H1 (cell line): ENCODE measurements around the gene PRKCH. TPM values are rescaled to one million over a fixed set of nuclear protein-coding genes. Genes with fewer than 3 reads are reported as not detected.

Source experiments
- CTCF ChIA-PET: fragments of 300-600 bp; sonication (Branson Sonifier 250); formaldehyde crosslinking; loops from one replicate; lab custom pipeline; 2021; ENCODE audit not compliant: partially characterized antibody; lab: Charles Lee
- POLR2A ChIA-PET: fragments of 300-600 bp; sonication (Branson Sonifier 250); formaldehyde crosslinking; loops from one replicate; lab custom pipeline; 2021; ENCODE audit warnings: inconsistent platforms; ENCODE audit not compliant: partially characterized antibody; lab: Charles Lee
- DNase-seq, 2 experiments: peaks; one replicate each; pipeline versions ENCODE4 v3.0.0 to v3.0.0-alpha.2; 2010 to 2022; ENCODE audit warnings: low spot score in 2 of 2, low read depth in 1 of 2, mixed read lengths in 1 of 2
- FAIRE-seq: peaks from 2 replicates; lab custom pipeline; 2011; peaks lifted over from hg19 to GRCh38; lab: Jason Lieb, UNC
- H2AFZ ChIP-seq: 2 replicates; pipeline ENCODE4 v1.8.1; 2012; ENCODE audit warnings: low read length, inconsistent platforms
- H2AK5ac ChIP-seq: 2 replicates; pipeline ENCODE4 v1.6.1; 2013; ENCODE audit warnings: low read depth, low read length
- H2BK120ac ChIP-seq: replicated peaks from 2 replicates; pipeline ENCODE3; 2013; ENCODE audit warnings: low read depth, low read length, inconsistent platforms
- H2BK12ac ChIP-seq: 2 replicates; pipeline ENCODE4 v1.6.1; 2013; ENCODE audit warnings: low read depth, low read length
- H2BK15ac ChIP-seq: 2 replicates; pipeline ENCODE4 v1.6.1; 2013; ENCODE audit warnings: low read length
- H2BK20ac ChIP-seq: 2 replicates; pipeline ENCODE4 v1.6.1; 2013; ENCODE audit warnings: low read length
- H2BK5ac ChIP-seq: 2 replicates; pipeline ENCODE4 v1.6.1; 2013; ENCODE audit warnings: low read depth, low read length
- H3K14ac ChIP-seq: 2 replicates; pipeline ENCODE4 v1.6.1; 2013; ENCODE audit warnings: inconsistent platforms; ENCODE audit not compliant: insufficient read length
- H3K18ac ChIP-seq: 2 replicates; pipeline ENCODE4 v1.6.1; 2013; ENCODE audit warnings: low read length; ENCODE audit errors: extremely low read depth
- H3K23ac ChIP-seq: 2 replicates; pipeline ENCODE4 v1.6.1; 2013; ENCODE audit warnings: inconsistent platforms; ENCODE audit not compliant: insufficient read length
- H3K23me2 ChIP-seq: 2 replicates; pipeline ENCODE4 v1.6.1; 2013; ENCODE audit warnings: low read depth, low read length
- H3K27ac ChIP-seq: 2 replicates; pipeline ENCODE4 v1.6.1; 2011; ENCODE audit warnings: low read depth, low read length, inconsistent platforms
- H3K27me3 ChIP-seq, 4 experiments: replicated peaks in 1 of 4; 1 replicate in 1 of 4; 2 replicates in 3 of 4; pipeline versions ENCODE4 v1.6.1 to v1.8.1; 2011 to 2013; ENCODE audit warnings: low read length in 3 of 4, mild to moderate bottlenecking in 3 of 4, inconsistent platforms in 2 of 4, mixed read lengths in 2 of 4, moderate library complexity in 1 of 4; ENCODE audit not compliant: control insufficient read depth in 3 of 4, insufficient read depth in 3 of 4; ENCODE audit errors: extremely low read depth in 1 of 4
- H3K36me3 ChIP-seq, 4 experiments: 2 replicates each; pipeline versions ENCODE4 v1.6.1 to v1.8.1; 2011 to 2013; ENCODE audit warnings: mild to moderate bottlenecking in 4 of 4, low read length in 3 of 4, moderate library complexity in 2 of 4, control low read depth in 1 of 4, inconsistent platforms in 1 of 4; ENCODE audit not compliant: insufficient read depth in 4 of 4, control insufficient read depth in 2 of 4
- H3K4ac ChIP-seq: replicated peaks from 2 replicates; pipeline ENCODE3; 2013; ENCODE audit warnings: low read length, low read depth, mixed read lengths, inconsistent platforms; ENCODE audit not compliant: insufficient read length
- H3K4me1 ChIP-seq, 4 experiments: replicated peaks in 1 of 4; 1 replicate in 1 of 4; 2 replicates in 3 of 4; pipeline versions ENCODE4 v1.6.1 to v1.8.1; 2011 to 2013; ENCODE audit warnings: low read length in 3 of 4, inconsistent platforms in 2 of 4, mixed read lengths in 1 of 4; ENCODE audit not compliant: insufficient read depth in 4 of 4, control insufficient read depth in 3 of 4
- H3K4me2 ChIP-seq, 2 experiments: 2 replicates each; pipeline versions ENCODE4 v1.6.1 to v1.8.1; 2011 to 2013; ENCODE audit warnings: low read depth in 2 of 2, low read length in 2 of 2, control low read depth in 1 of 2, inconsistent platforms in 1 of 2, mild to moderate bottlenecking in 1 of 2; ENCODE audit not compliant: insufficient read depth in 1 of 2
- H3K4me3 ChIP-seq, 4 experiments: fragments of 200-600, 300-600 bp in 1 of 4; sonication (generic), shearing (Covaris generic), sonication (Bioruptor Twin) in 1 of 4; 2 replicates each; pipeline versions ENCODE4 v1.5.1 to v1.8.1; 2011 to 2016; ENCODE audit warnings: low read length in 4 of 4, low read depth in 3 of 4, control low read depth in 2 of 4, inconsistent platforms in 2 of 4, mild to moderate bottlenecking in 2 of 4, mixed read lengths in 1 of 4, moderate library complexity in 1 of 4; ENCODE audit not compliant: insufficient read depth in 2 of 4; ENCODE audit errors: extremely low read depth in 1 of 4
- H3K56ac ChIP-seq: replicated peaks from 2 replicates; pipeline ENCODE3; 2013; ENCODE audit warnings: low read depth, mild to moderate bottlenecking, mixed read lengths, low read length, inconsistent platforms; ENCODE audit not compliant: insufficient read length
- H3K79me1 ChIP-seq: 2 replicates; pipeline ENCODE4 v1.6.1; 2013; ENCODE audit warnings: low read depth, low read length, control low read depth
- H3K79me2 ChIP-seq, 2 experiments: 2 replicates each; pipeline versions ENCODE4 v1.6.1 to v1.8.1; 2012 to 2013; ENCODE audit warnings: low read length in 2 of 2, mild to moderate bottlenecking in 2 of 2, inconsistent platforms in 1 of 2; ENCODE audit not compliant: insufficient read depth in 2 of 2, control insufficient read depth in 1 of 2
- H3K9ac ChIP-seq, 4 experiments: replicated peaks in 1 of 4; 1 replicate in 1 of 4; 2 replicates in 3 of 4; pipeline versions ENCODE4 v1.6.1 to v1.8.1; 2011 to 2013; ENCODE audit warnings: low read depth in 3 of 4, low read length in 3 of 4, control low read depth in 2 of 4, mild to moderate bottlenecking in 2 of 4, moderate library complexity in 2 of 4, inconsistent platforms in 1 of 4; ENCODE audit errors: extremely low read depth in 1 of 4
- H3K9me3 ChIP-seq, 2 experiments: 2 replicates each; pipeline versions ENCODE4 v1.6.1 to v1.8.1; 2012 to 2013; ENCODE audit warnings: mild to moderate bottlenecking in 2 of 2, moderate library complexity in 2 of 2, control low read depth in 1 of 2, inconsistent platforms in 1 of 2, low read depth in 1 of 2, low read length in 1 of 2, mixed read lengths in 1 of 2; ENCODE audit not compliant: insufficient read depth in 2 of 2
- H4K20me1 ChIP-seq, 2 experiments: replicated peaks in 1 of 2; 2 replicates each; pipeline versions ENCODE3 to v1.8.1; 2011 to 2013; ENCODE audit warnings: inconsistent platforms in 2 of 2, low read length in 2 of 2, mild to moderate bottlenecking in 1 of 2; ENCODE audit not compliant: insufficient read depth in 2 of 2, control insufficient read depth in 1 of 2
- H4K5ac ChIP-seq: 2 replicates; pipeline ENCODE4 v1.6.1; 2013; ENCODE audit warnings: low read length, low read depth, mixed read lengths, inconsistent platforms; ENCODE audit not compliant: insufficient read length
- H4K8ac ChIP-seq: 2 replicates; pipeline ENCODE4 v1.8.0; 2013; ENCODE audit warnings: mild to moderate bottlenecking, moderate library complexity, low read length, inconsistent platforms; ENCODE audit not compliant: insufficient read depth; ENCODE audit errors: extremely low read depth
- H4K91ac ChIP-seq: replicated peaks from 2 replicates; pipeline ENCODE3; 2013; ENCODE audit warnings: low read length, mixed read lengths, inconsistent platforms; ENCODE audit not compliant: insufficient read length
- EZH2 ChIP-seq: fragments of 200-600 bp; sonication (generic); IDR thresholded peaks from 2 replicates; pipeline ENCODE4 v1.7.1; 2012; ENCODE audit warnings: low read depth, mild to moderate bottlenecking, moderate library complexity, low read length, inconsistent platforms; ENCODE audit not compliant: severe bottlenecking
- MAX ChIP-seq: IDR thresholded peaks from 2 replicates; pipeline ENCODE4 v1.6.1; 2012; ENCODE audit warnings: inconsistent platforms
- POLR2AphosphoS5 ChIP-seq: IDR thresholded peaks from 2 replicates; pipeline ENCODE4 v1.6.1; 2011; ENCODE audit warnings: low read depth, low read length
- RAD21 ChIP-seq, 2 experiments: IDR thresholded peaks in 1 of 2; conservative IDR thresholded peaks in 1 of 2; 2 replicates each; pipeline ENCODE4 v1.6.1; 2011; ENCODE audit warnings: low read depth in 2 of 2, low read length in 2 of 2, improper control_type of control experiment in 1 of 2, inconsistent platforms in 1 of 2, mild to moderate bottlenecking in 1 of 2, moderate library complexity in 1 of 2
- SRF ChIP-seq: IDR thresholded peaks from 2 replicates; pipeline ENCODE4 v1.6.1; 2011; ENCODE audit warnings: mild to moderate bottlenecking, low read depth, low read length, moderate library complexity
- TAF7 ChIP-seq: optimal IDR thresholded peaks from 2 replicates; pipeline ENCODE3; 2011; ENCODE audit warnings: low read depth, mild to moderate bottlenecking, inconsistent platforms, low read length, moderate library complexity, borderline replicate concordance
- WGBS, 2 experiments: shearing (Covaris generic) in 1 of 2; methylation state at CpG; one replicate each; pipeline versions ENCODE4 v1.1.6 to v1.1.7; 2013 to 2015; ENCODE audit warnings: low lambda C conversion rate in 2 of 2, mixed read lengths in 2 of 2, inconsistent platforms in 1 of 2, low coverage in 1 of 2, missing lambda C conversion rate in 1 of 2; ENCODE audit not compliant: insufficient replicate concordance in 2 of 2, insufficient coverage in 1 of 2, insufficient read length in 1 of 2; ENCODE audit errors: extremely low coverage in 1 of 2, missing lambda C conversion rate in 1 of 2; 5-methylcytosine and 5-hydroxymethylcytosine counted together
- polyA plus RNA-seq, 7 experiments: library from polyadenylated mRNA; depleted of rRNA in 3 of 7; stranded (reverse) in 5 of 7; unstranded in 2 of 7; fragments of >200 nt in 5 of 7; fragments of 200-250 nt in 2 of 7; gene quantifications; 1 replicate in 5 of 7; 2 replicates in 1 of 7; 4 replicates in 1 of 7; pipeline versions ENCODE4 v1.2.1 to v1.2.3, GENCODE V29; 2011 to 2013; ENCODE audit warnings: missing spikeins in 2 of 7, mixed read lengths in 2 of 7
- total RNA-seq: library from RNA; stranded (reverse); fragmentation: NEBNext Ultra II Directional; extraction: Animal tissue kit (Norgen Biotek cat#: 25700); gene quantifications from 2 replicates; pipeline ENCODE4 v1.2.1, GENCODE V29; 2021

The PRKCH gene
- total and polyA plus RNA-seq, 2 of the 8 experiments (the other 6 are each of a cell fraction or from before 2014, with no cell fraction given), result 6.4 to 7.0 TPM

- Histone ChIP-seq H3K9me3 (no peaks in the 10 kb centered on the region), H3K14ac (no peak overlapping the region), H3K4ac (no peak overlapping the region), H3K23me2 (no peaks in the 10 kb centered on the region; the same call in 1 of the 2 replicates), H2BK12ac (no peak overlapping the region), H2AK5ac (no peak overlapping the region), H2BK15ac (no peak overlapping the region), H3K4me1 (no peaks in the 10 kb centered on the region), H3K4me2 (no peak overlapping the region), H4K8ac (no peak overlapping the region), H4K5ac (no peak overlapping the region), H2AFZ (no peak overlapping the region), H3K79me2 (no peaks in the 10 kb centered on the region), H3K79me1 (no peaks in the 10 kb centered on the region), H3K18ac (no peak overlapping the region), H2BK120ac (no peak overlapping the region), H3K27me3 (no peaks in the 10 kb centered on the region), H3K23ac (no peak overlapping the region), H3K9ac (no peak overlapping the region), H3K27ac (no peak overlapping the region), H3K36me3 (no peaks in the 10 kb centered on the region), H4K20me1 (no peaks in the 10 kb centered on the region), H2BK5ac (no peak overlapping the region), H4K91ac (no peak overlapping the region), H3K56ac (no peak overlapping the region), H3K4me3 (no peak overlapping the region), H2BK20ac (no peak overlapping the region)
- WGBS, 2 experiments, result 87% methylated on average over 3 of the region's 3 CpGs; no CpG with 5 or more reads in 1 of the 2 experiments
- TF ChIP-seq MAX (no peak), POLR2AphosphoS5 (no peak), SRF (no peak), TAF7 (no peak), EZH2 (no peak), RAD21 (IDR thresholded peaks at IDR 0.05 in 1 of 2, conservative IDR thresholded peaks at IDR 0.05 in 1 of 2; ENCODE audit: low read depth in 2 of 2, low read length in 2 of 2) (no peak)
- ChIA-PET POLR2A (no interaction called here), CTCF (interaction anchor here (1.0 to 2.3 kb wide), 3 partner anchors 11 to 127 kb away, joined by 3 to 7 read pairs (median 3); no protein-coding TSS in a partner anchor)
- DNase-seq (no peak), FAIRE-seq (no peak)
These were observed 75.3 kb downstream of the PRKCH start for GRCh38 chr14:61396694-61397093.
